DND-41 (cell line): ENCODE results near the gene MMP17.

Source experiments
- ATAC-seq: fragments of 200-7000 bp; cut with Tn5 transposase; 3 replicates; pipeline ENCODE4 v1.9.1; 2021; ENCODE audit warnings: low read depth; ENCODE audit not compliant: insufficient read depth
- DNase-seq: peaks from one replicate; pipeline ENCODE4 v3.0.0-alpha.2; 2020
- H2AFZ ChIP-seq: 2 replicates; pipeline ENCODE4 v1.6.0; 2012; ENCODE audit warnings: low read depth, low read length
- H3K27ac ChIP-seq: 2 replicates; pipeline ENCODE4 v1.5.1; 2012; ENCODE audit warnings: low read length, inconsistent platforms
- H3K27me3 ChIP-seq: fragments of 200-600 bp; sonication (generic); 2 replicates; pipeline ENCODE4 v1.6.0; 2012; ENCODE audit warnings: low read length, mild to moderate bottlenecking, inconsistent platforms; ENCODE audit not compliant: insufficient read depth, poor library complexity
- H3K36me3 ChIP-seq: 2 replicates; pipeline ENCODE4 v1.5.1; 2012; ENCODE audit warnings: low read length, inconsistent platforms; ENCODE audit not compliant: insufficient read depth
- H3K4me1 ChIP-seq: 2 replicates; pipeline ENCODE4 v1.5.1; 2012; ENCODE audit warnings: mild to moderate bottlenecking, low read length; ENCODE audit not compliant: insufficient read depth
- H3K4me2 ChIP-seq: 2 replicates; pipeline ENCODE4 v1.6.0; 2012; ENCODE audit warnings: mild to moderate bottlenecking, moderate library complexity, low read length, inconsistent platforms; ENCODE audit not compliant: insufficient read depth
- H3K4me3 ChIP-seq, 2 experiments: fragments of 200-600 bp in 1 of 2; shearing (Covaris generic) in 1 of 2; 2 replicates each; pipeline ENCODE4 v1.5.1; 2012 to 2016; ENCODE audit warnings: inconsistent platforms in 2 of 2, low read length in 2 of 2, mild to moderate bottlenecking in 2 of 2, low read depth in 1 of 2, moderate library complexity in 1 of 2
- H3K79me2 ChIP-seq: 2 replicates; pipeline ENCODE4 v1.6.0; 2012; ENCODE audit warnings: low read length, inconsistent platforms; ENCODE audit not compliant: insufficient read depth
- H3K9ac ChIP-seq: 2 replicates; pipeline ENCODE4 v1.6.0; 2012; ENCODE audit warnings: low read depth, mild to moderate bottlenecking, inconsistent platforms, low read length, moderate library complexity
- H3K9me3 ChIP-seq: 2 replicates; pipeline ENCODE4 v1.5.1; 2012; ENCODE audit warnings: low read length, moderate library complexity, mild to moderate bottlenecking, inconsistent platforms; ENCODE audit not compliant: insufficient read depth, severe bottlenecking
- H4K20me1 ChIP-seq: 2 replicates; pipeline ENCODE4 v1.6.0; 2012; ENCODE audit warnings: low read length; ENCODE audit not compliant: insufficient read depth
- EZH2 ChIP-seq: IDR thresholded peaks from 3 replicates; pipeline ENCODE4 v1.6.1; 2012; ENCODE audit warnings: borderline replicate concordance, low read depth, mild to moderate bottlenecking, moderate library complexity, low read length, inconsistent platforms; ENCODE audit not compliant: severe bottlenecking
- TF ChIP-seq, protein P1 (sequence below): IDR thresholded peaks from 2 replicates; pipeline ENCODE4 v1.5.1; 2012; ENCODE audit warnings: borderline replicate concordance, low read length, moderate library complexity, mild to moderate bottlenecking; ENCODE audit not compliant: poor library complexity, severe bottlenecking; ENCODE audit errors: extremely low read depth

The MMP17 gene

DNA sequence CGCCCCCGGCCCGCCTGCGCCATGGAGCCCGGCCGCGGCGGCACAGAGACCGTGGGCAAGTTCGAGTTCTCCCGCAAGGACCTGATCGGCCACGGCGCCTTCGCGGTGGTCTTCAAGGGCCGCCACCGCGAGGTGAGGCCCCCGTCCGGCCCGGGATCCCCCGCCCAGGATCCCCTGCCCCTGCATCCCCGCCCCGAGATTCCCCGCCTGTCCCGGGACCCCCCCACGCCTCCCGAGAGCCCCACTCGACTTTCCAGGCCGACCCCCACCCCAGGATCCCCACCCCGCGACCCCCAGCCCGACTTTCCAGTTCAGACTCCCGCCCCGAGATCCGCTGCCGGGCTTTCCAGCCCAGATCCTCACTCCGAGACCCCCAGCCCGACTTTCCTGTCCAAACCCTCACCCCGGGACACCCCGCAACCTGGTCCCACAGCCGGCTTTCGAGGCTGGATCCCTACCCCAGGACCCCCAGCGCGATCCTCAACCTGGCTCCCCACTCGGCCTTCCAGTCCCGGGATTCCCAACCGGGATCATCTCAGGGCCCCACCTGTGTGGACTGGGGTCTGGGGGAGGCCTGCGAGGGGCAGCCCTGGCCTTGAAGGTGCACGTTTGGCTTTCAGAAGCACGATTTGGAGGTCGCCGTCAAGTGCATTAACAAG is 66.9 kb downstream of the MMP17 start:
- H3K4me2 ChIP-seq = peak overlapping the region; percentile 87
- H3K9ac ChIP-seq = peak overlapping the region; percentile 68
- H3K79me2 ChIP-seq = peaks cover 50% of the 10 kb centered on the region
- TF ChIP-seq, protein P1, sequence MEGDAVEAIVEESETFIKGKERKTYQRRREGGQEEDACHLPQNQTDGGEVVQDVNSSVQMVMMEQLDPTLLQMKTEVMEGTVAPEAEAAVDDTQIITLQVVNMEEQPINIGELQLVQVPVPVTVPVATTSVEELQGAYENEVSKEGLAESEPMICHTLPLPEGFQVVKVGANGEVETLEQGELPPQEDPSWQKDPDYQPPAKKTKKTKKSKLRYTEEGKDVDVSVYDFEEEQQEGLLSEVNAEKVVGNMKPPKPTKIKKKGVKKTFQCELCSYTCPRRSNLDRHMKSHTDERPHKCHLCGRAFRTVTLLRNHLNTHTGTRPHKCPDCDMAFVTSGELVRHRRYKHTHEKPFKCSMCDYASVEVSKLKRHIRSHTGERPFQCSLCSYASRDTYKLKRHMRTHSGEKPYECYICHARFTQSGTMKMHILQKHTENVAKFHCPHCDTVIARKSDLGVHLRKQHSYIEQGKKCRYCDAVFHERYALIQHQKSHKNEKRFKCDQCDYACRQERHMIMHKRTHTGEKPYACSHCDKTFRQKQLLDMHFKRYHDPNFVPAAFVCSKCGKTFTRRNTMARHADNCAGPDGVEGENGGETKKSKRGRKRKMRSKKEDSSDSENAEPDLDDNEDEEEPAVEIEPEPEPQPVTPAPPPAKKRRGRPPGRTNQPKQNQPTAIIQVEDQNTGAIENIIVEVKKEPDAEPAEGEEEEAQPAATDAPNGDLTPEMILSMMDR = no peak
- TF ChIP-seq EZH2 = no peak
- H3K4me1 ChIP-seq = peaks cover 34% of the 10 kb centered on the region
- peak; percentile 24 for DNase-seq
- peaks cover 32% of the 10 kb centered on the region for H4K20me1 ChIP-seq
- H3K36me3 ChIP-seq = peaks cover 33% of the 10 kb centered on the region
- no peaks in the 10 kb centered on the region for H3K9me3 ChIP-seq
- peak overlapping the region; percentile 56 to 67; a peak in 3 of 4 replicates for H3K4me3 ChIP-seq
- no peaks in the 10 kb centered on the region for H3K27me3 ChIP-seq
- no peak for ATAC-seq
- H3K27ac ChIP-seq = peak overlapping the region; percentile 75
- H2AFZ ChIP-seq = 0 out of 2 replicates have a peak overlapping the region, but pooled peaks have one; percentile 8

DNA sequence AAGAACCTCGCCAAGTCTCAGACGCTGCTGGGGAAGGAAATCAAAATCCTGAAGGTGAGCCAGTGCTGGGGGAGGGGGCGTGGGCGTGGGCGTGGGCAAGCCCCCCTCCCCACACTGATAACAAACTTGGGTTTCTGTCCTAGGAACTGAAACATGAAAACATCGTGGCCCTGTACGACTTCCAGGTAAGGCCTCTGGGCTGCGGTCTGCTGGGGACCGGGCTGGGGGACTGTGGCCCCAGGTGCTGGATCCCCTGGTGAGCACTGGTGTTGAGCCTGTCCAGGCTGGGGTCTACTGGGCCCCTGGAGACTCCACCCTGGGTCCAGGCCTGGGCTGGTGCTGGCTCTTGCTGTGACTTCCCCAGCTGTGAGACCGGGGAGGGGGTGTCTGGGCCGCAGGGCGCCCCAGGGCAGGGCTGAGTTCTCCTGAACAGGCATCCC is 67.5 kb downstream of the MMP17 start:
- peak overlapping the region; percentile 75 for H3K27ac ChIP-seq
- ATAC-seq = peak; percentile 30
- TF ChIP-seq, protein P1 = no peak
- TF ChIP-seq EZH2 = no peak

GRCh38 chr12:131896080-131896810 is 68.1 kb downstream of the MMP17 start:
- Histone ChIP-seq H4K20me1 (peaks cover 39% of the 10 kb centered on the region), H3K27me3 (no peaks in the 10 kb centered on the region), H3K27ac (peak overlapping the region; percentile 75), H3K79me2 (peaks cover 59% of the 10 kb centered on the region), H3K4me2 (peak overlapping the region; percentile 87), H3K4me1 (peaks cover 34% of the 10 kb centered on the region), H3K9me3 (no peaks in the 10 kb centered on the region), H3K4me3 (peak overlapping the region; percentile 56 to 67; a peak in 3 of 4 replicates), H3K36me3 (peaks cover 38% of the 10 kb centered on the region), H2AFZ (no peak overlapping the region), H3K9ac (peak overlapping the region; percentile 68)
- DNase-seq (peak; percentile 58), ATAC-seq (peak; percentile 30)
- TF ChIP-seq, protein P1 = no peak
- no peak for TF ChIP-seq EZH2

More for the DNA sequence above, 67.5 kb downstream of the MMP17 start:
- Histone ChIP-seq H3K4me1 (peaks cover 34% of the 10 kb centered on the region), H3K9me3 (no peaks in the 10 kb centered on the region), H3K9ac (peak overlapping the region; percentile 68), H3K4me3 (peak overlapping the region; percentile 56 to 67; a peak in 3 of 4 replicates), H4K20me1 (peaks cover 37% of the 10 kb centered on the region), H3K27me3 (no peaks in the 10 kb centered on the region), H2AFZ (no peak overlapping the region), H3K79me2 (peaks cover 56% of the 10 kb centered on the region), H3K4me2 (peak overlapping the region; percentile 87), H3K36me3 (peaks cover 37% of the 10 kb centered on the region)
- DNase-seq = peak; percentile 55
